ENCODE data around the gene SLX1A.
"Not testable (repeated sequence)": the region's sequence is repeated elsewhere in the genome, so short reads cannot be mapped to it uniquely, and the experiment has no call there.

Gene SLX1A

DNA sequence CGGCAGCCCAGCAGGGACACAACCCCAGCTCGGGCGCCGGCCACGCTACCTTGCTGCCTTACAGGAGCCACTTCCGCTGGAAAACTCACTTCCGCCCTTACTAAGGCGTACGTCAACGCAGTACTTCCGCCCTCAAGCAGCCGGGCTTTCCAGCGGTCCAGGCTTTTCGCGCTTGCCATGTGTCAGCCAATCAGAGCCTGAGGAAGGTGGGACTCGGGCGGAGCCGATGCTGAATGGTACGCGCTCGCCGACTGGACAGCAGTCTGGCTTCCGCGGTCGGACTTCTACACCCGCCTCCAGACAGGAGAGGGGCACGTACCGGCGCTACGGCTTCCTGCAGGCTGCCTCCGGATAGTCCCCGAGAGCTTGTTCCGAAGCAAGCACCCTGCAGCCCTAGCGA lies at the start of gene SLX1A, which contains the start of gene BOLA2B:
Gene SLX1A (plus strand): TSS at position 261 of the 400 bp plus-strand sequence. CDS start 210 bp downstream, outside the sequence.
Gene BOLA2B (minus strand): TSS at position 52 of the 400 bp plus-strand sequence. CDS start 71 bp downstream, outside the sequence.
- DNase-seq = not testable (repeated sequence)

DNA sequence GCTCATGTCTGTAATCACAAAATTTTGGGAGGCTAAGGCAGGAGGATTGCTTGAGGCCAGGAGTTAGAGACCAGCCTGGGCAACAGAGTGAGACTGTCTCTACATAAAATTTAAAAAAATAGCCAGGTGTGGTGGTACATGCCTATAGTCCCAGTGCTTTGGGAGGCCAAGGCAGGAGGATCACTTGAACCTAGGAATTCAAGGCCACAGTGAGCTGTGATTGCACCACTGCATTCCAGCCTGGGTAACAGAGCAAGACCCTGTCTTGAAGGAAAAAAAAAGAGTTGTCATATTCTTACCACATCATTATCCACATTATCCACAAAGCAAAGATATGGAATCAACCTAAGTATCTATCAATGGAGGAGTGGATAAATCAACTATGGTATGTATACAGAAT lies 49.7 kb upstream of the SLX1A start:
- DNase-seq = no peak

DNA sequence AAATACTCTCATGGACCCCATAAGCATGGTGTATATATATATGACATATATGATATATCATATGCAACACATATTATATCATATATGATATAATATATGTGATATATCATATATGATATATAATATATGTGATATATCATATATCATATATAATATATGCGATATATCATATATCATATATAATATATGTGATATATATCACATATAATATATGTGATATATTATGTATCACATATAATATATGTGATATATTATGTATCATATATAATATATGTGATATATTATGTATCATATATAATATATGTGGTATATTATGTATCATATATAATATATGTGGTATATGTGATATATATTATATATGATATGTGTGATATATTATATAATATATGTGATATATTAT lies 48.8 kb upstream of the SLX1A start:
- DNase-seq = no peak

DNA sequence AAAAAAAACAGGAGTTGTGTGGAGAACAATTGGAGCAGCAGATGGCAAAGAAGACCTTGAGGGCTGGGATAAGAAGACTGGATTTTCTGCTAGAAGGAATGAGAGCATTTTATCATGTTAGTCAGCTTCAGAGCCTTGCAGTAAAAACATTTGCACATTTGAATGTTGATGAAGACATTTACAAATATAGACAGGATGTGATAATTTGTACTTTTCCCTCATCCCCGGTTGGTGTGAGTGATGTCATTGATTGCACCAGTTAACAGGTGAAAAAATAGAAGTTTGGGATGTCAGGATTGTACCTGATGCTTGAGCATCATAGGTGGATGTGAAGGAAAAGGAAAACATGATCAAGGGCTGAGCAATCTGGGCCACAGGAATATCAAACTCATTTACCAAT lies 48.0 kb upstream of the SLX1A start:
- no peak for DNase-seq

DNA sequence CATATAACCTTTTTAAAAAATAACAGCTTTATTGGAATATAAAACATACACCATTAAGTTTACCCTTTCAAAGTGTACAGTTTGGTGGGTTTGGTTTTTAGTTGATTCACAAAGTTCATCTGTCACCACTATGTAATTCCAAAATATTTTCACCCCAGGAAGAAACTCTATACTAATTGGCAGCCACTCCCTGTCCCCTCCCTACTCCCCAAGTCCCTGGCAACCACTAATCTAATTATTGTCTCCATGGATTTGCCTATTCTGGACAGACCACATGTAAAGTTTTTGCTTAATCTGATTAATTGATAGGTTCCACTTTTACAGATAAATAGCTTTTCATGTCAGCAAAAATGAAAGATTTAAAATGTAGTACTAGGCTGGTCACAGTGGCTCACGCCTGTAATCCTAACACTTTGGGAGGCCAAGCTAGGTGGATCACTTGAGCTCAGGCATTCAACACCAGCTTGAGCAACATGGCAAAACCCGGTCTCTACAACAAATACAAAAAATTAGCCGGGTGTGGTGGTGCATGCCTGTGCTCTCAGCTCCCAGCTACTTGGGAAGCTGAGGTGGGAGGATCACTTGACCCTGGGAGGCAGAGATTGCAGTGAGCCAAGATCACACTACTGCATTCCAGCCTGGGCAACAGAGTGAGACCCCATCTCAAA lies 45.7 kb upstream of the SLX1A start:
- no peak for DNase-seq

DNA sequence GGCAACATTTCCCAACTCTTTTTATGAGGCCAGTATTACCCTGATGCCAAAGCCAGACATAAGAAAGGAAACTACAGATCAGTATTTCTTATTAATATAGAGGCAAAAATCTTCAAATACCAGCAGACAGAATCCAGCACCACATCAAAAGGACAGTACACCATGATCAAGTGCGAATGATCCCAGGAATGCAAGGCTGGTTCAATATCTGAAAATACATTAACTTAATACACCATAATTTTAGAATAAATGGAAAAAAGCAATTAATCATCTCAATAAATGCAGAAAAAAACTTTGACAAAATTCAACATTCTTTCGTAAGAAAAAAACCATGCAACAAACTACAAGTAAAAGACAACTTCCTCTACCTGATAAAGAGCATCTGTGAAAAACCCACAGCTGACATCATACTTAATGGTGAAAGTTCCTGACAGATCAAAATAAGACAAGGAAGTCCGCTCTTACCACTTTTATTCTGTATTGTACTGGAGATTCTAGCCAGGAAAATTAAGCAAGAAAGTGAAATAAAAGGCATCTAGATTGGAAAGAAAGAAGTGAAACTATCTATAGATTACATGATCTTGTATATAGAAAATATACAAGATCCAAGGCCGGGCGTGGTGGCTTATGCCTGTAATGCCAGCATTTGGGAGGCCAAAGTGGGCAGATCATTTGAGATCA lies 44.3 kb upstream of the SLX1A start:
- DNase-seq = no peak

DNA sequence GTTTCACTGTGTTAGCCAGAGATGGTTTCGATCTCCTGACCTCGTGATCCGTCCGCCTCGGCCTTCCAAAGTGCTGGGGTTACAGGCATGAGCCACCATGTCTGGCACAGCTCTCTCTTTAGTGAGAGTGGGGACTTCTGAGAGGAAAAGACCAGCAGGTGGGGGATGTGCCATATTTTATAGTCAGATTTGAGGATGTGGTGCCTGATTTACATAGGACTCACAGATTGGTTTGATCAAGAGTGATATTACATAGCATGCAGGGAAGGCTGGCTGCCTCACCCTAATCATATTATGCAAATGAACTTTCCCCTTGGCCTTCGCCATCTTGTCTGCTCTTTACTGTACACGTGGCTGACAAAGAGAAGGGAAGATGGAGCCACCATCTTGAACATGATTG lies 42.6 kb upstream of the SLX1A start:
- DNase-seq = no peak

DNA sequence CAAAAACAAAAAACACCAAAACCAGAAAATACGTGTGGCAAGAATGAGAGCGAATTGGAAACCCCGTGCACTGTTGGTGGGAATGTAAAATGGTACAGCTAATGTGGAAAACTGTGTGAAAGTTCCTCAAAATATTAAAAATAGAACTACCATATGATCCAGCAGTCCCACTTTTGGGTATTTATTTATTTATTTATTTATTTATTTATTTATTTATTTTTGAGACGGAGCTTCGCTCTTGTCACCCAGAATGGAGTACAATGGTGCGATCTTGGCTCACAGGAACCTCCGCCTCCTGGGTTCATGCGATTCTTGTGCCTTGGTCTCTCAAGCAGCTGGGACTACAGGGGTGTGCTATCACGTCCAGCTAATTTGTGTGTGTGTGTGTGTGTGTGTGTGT lies 41.2 kb upstream of the SLX1A start:
- DNase-seq = no peak

DNA sequence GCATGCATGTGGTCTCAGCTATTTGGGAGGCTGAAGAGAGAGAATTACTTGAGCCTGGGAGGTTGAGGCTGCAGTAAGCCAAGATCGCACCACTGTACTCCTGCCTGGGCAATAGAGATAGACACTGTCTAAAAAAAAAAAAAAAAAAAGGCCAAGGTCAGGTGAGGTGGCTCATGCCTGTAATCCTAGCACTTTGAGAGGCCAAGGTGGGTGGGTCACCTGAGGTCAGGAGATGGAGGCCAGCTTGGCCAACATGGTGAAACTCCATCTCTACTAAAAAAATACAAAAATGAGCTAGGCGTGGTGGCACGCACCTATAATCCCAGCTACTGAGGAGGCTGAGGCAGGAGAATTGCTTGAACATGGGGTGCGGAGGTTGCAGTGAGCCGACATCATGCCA lies 38.5 kb upstream of the SLX1A start:
- DNase-seq = no peak

DNA sequence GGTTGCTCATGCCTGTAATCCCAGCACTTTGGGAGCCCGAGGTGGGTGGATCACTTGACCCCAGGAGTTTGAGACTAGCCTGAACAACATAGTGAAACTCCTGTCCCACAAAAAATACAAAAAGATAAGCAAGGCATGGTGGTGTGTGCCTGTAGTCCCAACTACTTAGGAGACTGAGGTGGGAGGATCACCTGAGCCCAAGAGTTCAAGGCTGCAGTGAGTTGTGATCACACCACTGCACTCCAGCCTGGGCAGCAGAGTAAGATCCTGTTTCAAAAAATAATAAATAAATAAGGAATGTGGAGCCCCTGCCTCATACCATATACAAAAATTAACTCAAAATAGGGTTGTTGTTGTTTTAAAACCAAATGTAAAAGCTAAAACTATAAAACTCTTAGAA lies 36.5 kb upstream of the SLX1A start:
- no peak for DNase-seq

DNA sequence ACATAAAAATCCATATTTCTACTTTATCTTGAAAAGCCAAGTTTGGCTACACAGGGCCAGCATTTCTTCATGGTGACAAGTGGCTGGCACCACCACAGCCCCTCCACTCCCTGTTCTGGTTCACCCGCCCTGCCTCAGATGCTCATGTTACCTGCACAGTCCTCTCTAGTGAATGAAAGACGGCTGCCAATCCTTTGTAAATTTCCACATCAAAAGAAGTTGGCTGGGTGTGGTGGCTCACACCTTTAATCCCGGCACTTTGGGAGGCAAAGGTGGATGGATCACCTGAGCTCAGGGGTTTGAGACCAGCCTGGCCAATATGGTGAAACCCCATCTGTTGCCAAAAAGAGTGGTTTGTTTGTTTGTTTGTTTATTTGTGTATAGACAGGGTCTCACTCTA lies 30.1 kb upstream of the SLX1A start:
- DNase-seq = no peak

DNA sequence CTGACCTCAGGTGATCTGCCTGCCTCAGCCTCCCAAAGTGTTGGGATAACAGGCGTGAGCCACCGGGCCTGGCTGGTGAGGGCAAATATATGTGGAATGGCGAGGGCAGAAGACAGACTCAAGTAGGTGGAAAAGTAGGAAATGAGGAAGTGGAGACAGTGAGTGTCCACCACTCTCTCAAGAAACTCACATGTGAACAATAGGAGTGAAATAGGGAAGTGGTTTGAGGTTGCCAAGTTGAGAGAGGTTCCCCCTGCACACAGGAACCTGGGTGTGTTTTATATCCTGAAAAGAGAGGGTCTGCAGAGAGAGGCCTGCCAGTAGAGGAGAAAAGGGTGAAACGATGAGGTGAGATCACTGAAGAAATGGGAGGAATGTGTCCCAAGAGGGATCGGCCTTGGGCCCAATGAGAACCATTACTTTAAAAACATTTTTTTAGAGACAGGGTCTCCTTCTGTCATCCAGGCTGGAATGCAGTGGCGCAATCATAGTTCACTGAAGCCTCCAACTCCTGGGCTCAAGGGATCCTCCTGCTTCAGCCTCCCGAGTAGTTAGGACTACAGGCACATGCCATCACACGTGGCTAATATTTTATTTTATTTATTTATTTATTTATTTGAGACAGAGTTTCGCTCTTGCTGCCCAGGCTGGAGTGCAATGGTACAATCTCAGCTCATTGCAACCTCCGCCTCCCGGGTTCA lies 27.3 kb upstream of the SLX1A start:
- DNase-seq = no peak

DNA sequence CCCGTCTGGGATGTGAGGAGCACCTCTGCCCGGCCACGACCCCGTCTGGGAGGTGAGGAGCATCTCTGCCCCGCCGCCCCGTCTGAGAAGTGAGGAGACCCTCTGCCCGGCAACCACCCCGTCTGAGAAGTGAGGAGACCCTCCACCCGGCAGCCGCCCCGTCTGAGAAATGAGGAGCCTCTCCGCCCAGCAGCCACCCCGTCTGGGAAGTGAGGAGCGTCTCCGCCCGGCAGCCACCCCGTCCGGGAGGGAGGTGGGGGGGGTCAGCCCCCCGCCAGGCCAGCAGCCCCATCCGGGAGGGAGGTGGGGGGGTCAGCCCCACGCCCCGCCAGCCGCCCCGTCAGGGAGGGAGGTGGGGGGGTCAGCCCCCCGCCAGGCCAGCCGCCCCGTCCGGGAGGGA lies 24.9 kb upstream of the SLX1A start:
- not testable (repeated sequence) for DNase-seq

DNA sequence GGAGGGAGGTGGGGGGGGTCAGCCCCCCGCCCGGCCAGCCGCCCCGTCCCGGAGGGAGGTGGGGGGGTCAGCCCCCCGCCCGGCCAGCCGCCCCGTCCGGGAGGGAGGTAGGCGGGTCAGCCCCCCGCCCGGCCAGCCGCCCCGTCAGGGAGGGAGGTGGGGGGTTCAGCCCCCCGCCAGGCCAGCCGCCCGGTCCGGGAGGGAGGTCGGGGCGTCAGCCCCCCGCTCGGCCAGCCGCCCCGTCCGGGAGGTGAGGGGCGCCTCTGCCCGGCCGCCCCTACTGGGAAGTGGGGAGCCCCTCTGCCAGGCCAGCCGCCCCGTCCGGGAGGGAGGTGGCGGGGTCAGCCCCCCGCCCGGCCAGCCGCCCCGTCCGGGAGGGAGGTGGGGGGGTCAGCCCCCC lies 24.3 kb upstream of the SLX1A start:
- not testable (repeated sequence) for DNase-seq

DNA sequence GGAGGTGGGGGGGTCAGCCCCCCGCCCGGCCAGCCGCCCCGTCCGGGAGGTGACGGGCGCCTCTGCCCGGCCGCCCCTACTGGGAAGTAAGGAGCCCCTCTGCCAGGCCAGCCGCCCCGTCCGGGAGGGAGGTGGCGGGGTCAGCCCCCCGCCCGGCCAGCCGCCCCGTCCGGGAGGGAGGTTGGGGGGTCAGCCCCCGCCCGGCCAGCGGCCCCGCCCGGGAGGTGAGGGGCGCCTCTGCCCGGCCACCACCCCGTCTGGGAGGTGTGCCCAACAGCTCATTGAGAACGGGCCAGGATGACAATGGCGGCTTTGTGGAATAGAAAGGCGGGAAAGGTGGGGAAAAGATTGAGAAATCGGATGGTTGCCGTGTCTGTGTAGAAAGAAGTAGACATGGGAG lies 23.5 kb upstream of the SLX1A start:
- DNase-seq = not testable (repeated sequence)

DNA sequence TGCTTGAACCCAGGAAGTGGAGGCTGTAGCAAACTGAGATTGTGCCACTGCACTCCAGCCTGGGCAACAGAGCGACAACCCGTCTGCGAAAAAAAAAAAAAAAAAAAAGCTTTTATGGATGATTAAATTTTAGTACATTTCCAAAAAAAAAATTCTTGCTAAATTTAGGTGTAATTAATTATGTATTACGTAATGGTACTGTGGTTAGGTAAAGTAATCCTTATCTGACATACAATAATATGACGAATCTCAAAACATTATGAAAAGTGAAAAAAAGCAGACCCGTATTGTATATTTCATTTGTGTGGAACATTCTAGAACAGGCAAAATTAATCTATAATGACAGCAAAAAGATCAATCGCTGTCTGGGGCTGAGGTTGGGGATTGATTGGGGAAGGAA lies 20.6 kb upstream of the SLX1A start:
- no peak for DNase-seq

DNA sequence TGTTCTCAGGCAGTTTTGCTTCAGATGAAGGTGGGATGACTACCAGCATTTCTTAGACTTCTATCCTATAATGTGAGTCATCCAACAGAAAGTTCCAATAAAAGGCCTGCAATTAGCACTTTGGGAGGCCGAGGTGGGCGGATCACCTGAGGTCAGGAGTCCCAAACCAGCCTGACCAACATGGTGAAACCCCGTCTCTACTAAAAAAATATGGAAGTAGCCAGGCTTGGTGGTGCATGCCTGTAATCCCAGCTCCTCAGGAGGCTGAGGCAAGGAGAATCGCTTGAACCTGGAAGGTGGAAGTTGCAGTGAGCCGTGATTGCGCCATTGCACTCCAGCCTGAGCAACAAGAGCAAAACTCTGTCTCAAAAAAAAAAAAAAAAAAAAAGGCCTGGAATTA lies 16.8 kb upstream of the SLX1A start:
- DNase-seq = not testable (repeated sequence)

DNA sequence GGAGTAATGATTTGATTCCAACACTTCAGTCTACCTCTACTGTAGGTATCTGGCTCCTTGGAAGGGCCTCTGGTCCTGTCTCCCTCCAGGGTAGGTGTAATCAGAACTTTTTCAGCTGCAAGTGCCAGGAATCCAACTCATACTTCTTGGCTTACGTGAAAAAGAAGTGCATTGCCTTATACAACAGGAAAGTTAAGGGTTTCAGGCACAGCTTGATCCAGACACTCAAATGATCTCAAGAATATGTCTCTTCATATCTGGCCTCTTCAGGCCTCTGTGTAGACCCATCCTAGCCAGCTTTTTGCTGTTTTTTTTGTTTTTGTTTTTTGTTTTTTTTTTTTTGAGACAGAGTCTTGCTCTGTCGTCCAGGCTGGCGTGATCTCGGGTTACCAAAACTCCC lies 14.5 kb upstream of the SLX1A start:
- no peak for DNase-seq

DNA sequence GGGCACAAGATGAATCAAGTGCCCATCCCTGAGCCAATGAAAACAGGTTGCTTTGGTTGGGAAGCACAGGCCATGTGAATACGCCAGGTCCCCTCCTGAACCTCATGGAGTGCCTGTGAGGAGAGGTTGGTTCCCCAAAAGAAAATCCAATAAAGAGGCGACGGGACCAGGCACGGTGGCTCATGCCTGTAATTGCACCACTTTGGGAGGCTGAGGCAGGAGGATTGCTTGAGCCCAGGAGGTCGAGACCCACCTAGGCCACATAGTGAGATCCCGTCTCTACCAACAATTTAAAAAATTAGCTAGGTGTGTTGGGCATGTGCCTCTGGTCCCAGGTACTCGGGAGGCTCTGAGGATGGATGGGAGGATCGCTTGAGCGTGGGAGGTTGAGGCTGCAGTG lies 13.7 kb upstream of the SLX1A start:
- DNase-seq = no peak

DNA sequence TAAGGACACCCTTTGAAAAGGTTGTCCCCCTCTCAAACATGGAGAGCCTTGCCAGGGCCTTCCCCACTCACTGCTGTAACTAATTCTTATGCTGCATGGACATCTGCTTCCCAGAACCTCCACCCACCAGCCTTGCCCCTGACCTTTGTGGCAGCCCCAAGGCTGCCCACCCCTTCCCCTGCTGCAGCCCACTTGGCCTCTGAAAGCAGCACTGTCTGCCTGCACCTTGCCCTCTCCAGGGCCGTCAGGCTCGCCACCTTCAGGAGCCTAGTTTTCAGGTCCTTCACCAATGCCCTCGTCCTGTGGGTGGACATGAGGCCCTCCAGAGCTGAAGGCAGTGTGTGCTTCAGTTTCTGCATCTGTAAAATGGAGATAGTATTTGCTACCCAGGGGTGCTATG lies 12.9 kb upstream of the SLX1A start:
- no peak for DNase-seq

DNA sequence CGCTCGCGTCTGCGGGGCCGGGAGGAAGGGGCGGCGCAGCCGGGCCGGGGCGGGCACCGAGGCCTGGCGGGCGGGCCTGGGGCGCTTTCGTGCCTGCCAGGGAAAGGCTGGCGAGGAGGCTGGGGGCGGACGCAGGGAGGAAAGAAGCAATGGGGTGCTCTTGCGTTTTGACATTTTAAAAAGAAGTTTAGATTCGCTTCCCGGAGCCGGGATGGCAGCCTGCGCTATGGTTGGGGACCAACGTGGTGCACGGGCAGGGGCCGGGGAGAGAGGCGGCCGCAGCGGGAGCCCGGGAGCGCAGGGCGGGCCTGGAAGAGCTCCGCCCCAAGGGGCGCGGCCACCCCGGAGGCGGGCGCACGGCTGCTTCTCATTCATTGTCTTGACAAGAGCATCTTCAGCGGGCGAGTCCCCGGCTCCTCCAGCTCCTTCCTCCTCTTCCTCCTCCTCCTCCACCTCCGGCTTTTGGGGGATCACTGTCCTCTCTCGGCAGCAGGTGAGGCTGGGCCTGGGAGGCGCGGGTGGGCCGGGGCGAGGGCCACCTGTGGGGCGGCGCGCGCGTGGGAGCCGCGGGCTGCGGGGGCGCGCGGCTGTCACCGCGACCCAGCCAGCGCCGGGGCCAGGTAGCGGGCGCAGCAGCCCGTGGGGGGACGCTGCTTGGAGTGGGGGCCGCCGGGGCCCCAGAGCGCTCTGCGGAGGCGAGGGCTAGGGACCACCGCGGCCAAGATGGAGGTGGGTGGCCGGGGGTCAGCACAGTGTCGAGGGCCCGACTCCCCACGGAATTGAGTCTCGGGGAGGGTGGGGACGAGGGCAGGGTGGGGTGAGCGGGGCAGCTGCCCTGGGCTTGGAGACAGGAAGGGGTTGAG lies 10.2 kb upstream of the SLX1A start, which contains the start of gene CORO1A:
Gene CORO1A (plus strand): TSS at position 370 of the 863 bp plus-strand sequence. CDS start 1,608 bp downstream, outside the sequence.
- no peak for DNase-seq

DNA sequence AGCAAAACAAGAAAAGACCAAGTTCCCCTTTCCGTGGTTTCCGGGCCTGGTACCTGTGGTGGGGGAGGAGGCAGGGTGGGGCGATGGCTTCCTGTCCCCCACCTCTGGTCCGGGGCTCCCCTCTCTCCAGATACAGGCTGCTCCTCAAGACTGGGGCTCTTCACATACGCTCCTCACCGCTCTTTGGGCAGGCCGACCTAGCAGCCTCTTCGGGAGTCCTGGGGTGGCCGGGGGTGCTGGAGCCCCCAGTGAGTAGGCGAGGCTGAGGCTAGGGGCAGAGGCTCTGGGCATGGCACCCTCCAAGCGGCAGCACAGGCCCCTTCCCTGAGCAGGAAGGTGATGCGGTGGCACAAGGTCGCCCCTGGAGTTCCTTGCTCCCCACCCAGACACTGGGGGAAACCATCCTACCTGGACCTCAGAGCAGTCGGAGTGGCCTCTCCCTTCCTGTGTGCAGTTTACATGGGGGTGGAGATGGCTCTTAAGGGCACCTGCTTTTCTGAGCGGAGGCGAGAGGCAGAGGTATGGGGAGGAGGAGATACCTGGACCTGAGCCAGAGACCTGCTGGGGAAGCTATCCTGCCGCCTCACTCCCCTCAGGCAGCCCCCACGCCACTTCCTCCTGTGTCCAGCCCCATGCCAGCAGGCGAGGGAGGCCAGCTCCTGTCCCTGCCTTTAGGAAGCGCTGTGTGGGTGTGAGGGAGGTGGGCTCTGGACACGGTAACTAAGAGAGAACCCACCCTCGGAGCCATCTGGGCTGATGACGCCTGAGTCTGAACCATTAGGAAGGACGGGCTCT lies 9.4 kb upstream of the SLX1A start:
- no peak for DNase-seq

Data from NCI-H187 treated with DMSO at 0.1 percent for 48 hours (cell line).